MM.1S (cell line): Measurements from ENCODE around the gene GFPT2.

Experiments used
- EZH2phosphoT487 ChIP-seq: fragments of 300-600 bp; sonication (generic); IDR thresholded peaks from 2 replicates; pipeline ENCODE4 v1.6.1; 2018; ENCODE audit warnings: antibody characterized with exemption, low read length
- TF ChIP-seq, protein P1 (sequence below): fragments of 300-600 bp; sonication (generic); IDR thresholded peaks from 2 replicates; pipeline ENCODE4 v1.5.1; 2016; ENCODE audit warnings: antibody characterized with exemption, low read length, mixed read lengths

DNA sequence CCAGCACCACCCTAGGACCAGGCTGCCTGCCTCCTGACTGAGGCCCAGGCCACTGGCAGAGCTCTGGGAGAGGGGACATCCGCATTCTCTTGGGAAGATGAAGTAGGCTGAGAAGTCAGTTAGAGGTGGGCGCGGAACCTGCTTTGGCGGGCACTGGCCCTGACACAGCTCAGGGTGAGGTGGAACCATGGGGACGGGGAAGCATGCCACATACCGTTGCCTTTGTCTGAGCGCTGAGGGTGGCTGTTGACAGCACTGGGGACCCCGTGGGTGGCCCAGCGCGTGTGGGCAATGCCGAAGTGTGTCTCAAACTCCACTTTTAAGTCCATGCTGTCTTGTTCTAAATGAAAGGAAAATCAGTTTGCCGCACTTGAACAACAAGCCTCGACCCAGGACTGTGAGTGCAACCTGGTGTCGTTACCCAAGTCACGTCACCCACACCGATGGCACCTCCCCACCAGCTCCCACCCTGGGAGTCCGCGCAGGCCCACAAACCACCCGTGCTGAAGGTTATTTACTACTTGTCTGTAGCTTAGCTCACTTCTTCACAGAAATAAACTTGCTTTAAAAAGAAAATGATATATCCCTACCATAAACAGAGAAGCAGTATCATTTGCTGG is 17.4 kb downstream of the GFPT2 start:
- no peak for TF ChIP-seq EZH2phosphoT487
- TF ChIP-seq, protein P1, sequence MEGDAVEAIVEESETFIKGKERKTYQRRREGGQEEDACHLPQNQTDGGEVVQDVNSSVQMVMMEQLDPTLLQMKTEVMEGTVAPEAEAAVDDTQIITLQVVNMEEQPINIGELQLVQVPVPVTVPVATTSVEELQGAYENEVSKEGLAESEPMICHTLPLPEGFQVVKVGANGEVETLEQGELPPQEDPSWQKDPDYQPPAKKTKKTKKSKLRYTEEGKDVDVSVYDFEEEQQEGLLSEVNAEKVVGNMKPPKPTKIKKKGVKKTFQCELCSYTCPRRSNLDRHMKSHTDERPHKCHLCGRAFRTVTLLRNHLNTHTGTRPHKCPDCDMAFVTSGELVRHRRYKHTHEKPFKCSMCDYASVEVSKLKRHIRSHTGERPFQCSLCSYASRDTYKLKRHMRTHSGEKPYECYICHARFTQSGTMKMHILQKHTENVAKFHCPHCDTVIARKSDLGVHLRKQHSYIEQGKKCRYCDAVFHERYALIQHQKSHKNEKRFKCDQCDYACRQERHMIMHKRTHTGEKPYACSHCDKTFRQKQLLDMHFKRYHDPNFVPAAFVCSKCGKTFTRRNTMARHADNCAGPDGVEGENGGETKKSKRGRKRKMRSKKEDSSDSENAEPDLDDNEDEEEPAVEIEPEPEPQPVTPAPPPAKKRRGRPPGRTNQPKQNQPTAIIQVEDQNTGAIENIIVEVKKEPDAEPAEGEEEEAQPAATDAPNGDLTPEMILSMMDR, result no peak
